ENCODE results near the gene CORIN.
"Not testable (repeated sequence)": the region's sequence is repeated elsewhere in the genome, so short reads cannot be mapped to it uniquely, and the experiment has no call there.

CORIN gene

DNA sequence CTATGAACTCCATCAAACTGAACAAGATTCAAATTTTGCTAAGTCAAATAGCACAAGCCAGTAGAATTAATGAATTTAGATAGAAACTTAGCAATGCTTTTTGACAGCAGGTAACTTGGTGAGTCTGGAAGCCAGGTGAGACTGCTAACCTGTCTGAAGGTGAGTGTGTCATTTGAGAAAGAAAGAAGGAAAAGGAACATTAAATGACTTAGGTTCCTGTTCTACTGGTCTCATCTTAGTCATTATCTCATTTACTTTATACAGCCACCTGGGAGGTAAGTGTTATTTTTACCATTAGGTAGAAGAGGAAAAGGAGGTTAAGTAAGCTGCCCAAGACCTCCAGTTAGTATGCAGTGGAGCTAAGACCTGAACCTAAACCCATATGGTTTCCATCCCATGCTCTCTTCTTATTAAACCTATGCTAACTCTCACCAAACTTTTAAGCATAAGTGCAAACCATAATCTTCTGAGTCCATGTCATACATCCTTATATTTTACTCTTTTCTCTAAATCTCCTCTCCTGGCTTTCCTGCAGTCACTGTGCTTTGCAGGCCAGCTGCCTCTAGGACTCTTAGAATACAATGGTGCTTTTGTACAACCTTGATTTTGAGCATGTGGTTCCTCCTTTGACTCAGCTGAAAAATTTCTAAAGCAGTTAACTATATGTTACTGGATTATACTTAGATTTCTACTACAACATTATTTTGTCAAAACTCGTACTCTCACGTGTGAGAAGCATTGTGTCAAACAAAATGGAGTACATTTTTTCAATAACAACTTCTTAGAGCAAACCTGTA lies 284.3 kb downstream of the CORIN start:
- no peak for DNase-seq

- no peak for DNase-seq
Observed at GRCh38 chr4:47551682-47552081, 286.2 kb downstream of the CORIN start.

GRCh38 chr4:47550899-47551548 lies 286.8 kb downstream of the CORIN start:
- DNase-seq = no peak

DNA sequence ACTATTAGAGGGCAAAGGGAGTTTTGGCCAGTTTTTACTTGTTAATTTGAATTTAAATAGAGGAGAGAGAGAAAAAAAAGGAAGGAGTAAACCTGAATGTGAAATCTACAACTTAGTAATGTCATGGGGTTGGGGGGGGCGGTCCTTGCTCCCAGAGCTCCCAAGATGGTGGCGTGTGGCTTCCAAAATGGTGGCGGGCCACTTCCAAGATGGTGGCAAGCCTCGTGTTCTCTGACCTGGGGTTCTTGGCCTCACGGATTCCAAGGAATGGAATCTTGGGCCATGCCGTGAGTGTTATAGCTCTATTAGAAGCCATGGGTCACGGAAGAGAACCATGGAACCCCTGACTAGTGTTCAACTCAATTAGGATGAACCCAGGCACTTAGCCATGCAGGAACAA lies 287.5 kb downstream of the CORIN start:
- DNase-seq = not testable (repeated sequence)

Data from T-helper 9 cell (primary cell).